HCT116 (cell line): ENCODE data around the gene CA4. TPM values are rescaled to one million over a fixed set of nuclear protein-coding genes. Genes with fewer than 3 reads are reported as not detected.

Experiments
- ATAC-seq: fragments of 200-7000 bp; cut with Tn5 transposase; 2 replicates; pipeline ENCODE4 v1.9.1; 2020; ENCODE audit warnings: mild to moderate bottlenecking, moderate library complexity
- BruUV-seq: library from RNA; stranded (reverse); fragments of 400-500 nt; replicated peaks from 2 replicates; lab custom pipeline; 2021; lab: Mats Ljungman, UMichigan
- CTCF ChIA-PET: fragments of 300-600 bp; sonication (Branson Sonifier 250); formaldehyde crosslinking; loops from one replicate; lab custom pipeline; 2021; ENCODE audit warnings: antibody characterized with exemption; lab: Charles Lee
- POLR2A ChIA-PET: fragments of 300-600, 350-600 bp; sonication (Branson Sonifier 250); formaldehyde crosslinking; loops from one replicate; lab custom pipeline; 2021; ENCODE audit warnings: antibody characterized with exemption; lab: Charles Lee
- RAD21 ChIA-PET, 2 experiments: fragments of 300-600 bp; sonication (Branson Sonifier 250); formaldehyde crosslinking; loops; one replicate each; lab custom pipeline; 2023; ENCODE audit warnings: low total read pairs in 2 of 2; ENCODE audit not compliant: uncharacterized antibody in 2 of 2, unreplicated experiment in 2 of 2, low non-redundant PET in 1 of 2; lab: Charles Lee
- DNase-seq: peaks from one replicate; pipeline ENCODE4 v3.0.0-alpha.2; 2010; ENCODE audit warnings: low read depth, low spot score
- H2AFZ ChIP-seq: fragments of 200-600 bp; shearing (Covaris generic), sonication (generic); 2 replicates; pipeline ENCODE4 v1.6.1; 2017; ENCODE audit warnings: low read depth, mixed run types, mixed read lengths, antibody characterized with exemption, low read length; ENCODE audit not compliant: poor library complexity, severe bottlenecking
- H3K27ac ChIP-seq: 2 replicates; pipeline ENCODE4 v1.5.1; 2012; ENCODE audit warnings: low read depth, low read length
- H3K27me3 ChIP-seq: fragments of 200-600 bp; sonication (generic); 2 replicates; pipeline ENCODE4 v1.6.1; 2016; ENCODE audit warnings: mixed run types, low read length, mixed read lengths; ENCODE audit not compliant: insufficient read depth
- H3K36me3 ChIP-seq, 2 experiments: fragments of 200-500 bp in 1 of 2; fragments of 200-600 bp in 1 of 2; sonication (Bioruptor generic) in 1 of 2; sonication (generic) in 1 of 2; 2 replicates each; pipeline versions ENCODE4 v1.5.1 to v1.6.1; 2014 to 2016; ENCODE audit warnings: low read length in 2 of 2, inconsistent platforms in 1 of 2, mixed read lengths in 1 of 2, mixed run types in 1 of 2; ENCODE audit not compliant: insufficient read depth in 2 of 2, control insufficient read depth in 1 of 2
- H3K4me1 ChIP-seq, 2 experiments: fragments of 200-600 bp in 1 of 2; sonication (generic) in 1 of 2; 2 replicates each; pipeline versions ENCODE4 v1.5.1 to v1.6.1; 2012 to 2017; ENCODE audit warnings: low read length in 2 of 2, inconsistent platforms in 1 of 2, mild to moderate bottlenecking in 1 of 2, mixed read lengths in 1 of 2, mixed run types in 1 of 2, moderate library complexity in 1 of 2; ENCODE audit not compliant: insufficient read depth in 2 of 2, control insufficient read depth in 1 of 2
- H3K4me2 ChIP-seq: fragments of 200-600 bp; sonication (generic); 2 replicates; pipeline ENCODE4 v1.6.1; 2017; ENCODE audit warnings: mixed run types, low read length, mixed read lengths
- H3K4me3 ChIP-seq, 2 experiments: fragments of 200-600 bp in 1 of 2; sonication (generic) in 1 of 2; replicated peaks in 1 of 2; 2 replicates each; pipeline ENCODE4 v1.5.1; 2011 to 2016; ENCODE audit warnings: low read length in 2 of 2, control low read depth in 1 of 2, low read depth in 1 of 2, mild to moderate bottlenecking in 1 of 2, mixed read lengths in 1 of 2, mixed run types in 1 of 2
- H3K79me2 ChIP-seq: fragments of 200-600 bp; sonication (generic); 2 replicates; pipeline ENCODE4 v1.6.1; 2017; ENCODE audit warnings: mild to moderate bottlenecking, mixed run types, low read length, moderate library complexity, mixed read lengths; ENCODE audit not compliant: insufficient read depth
- H3K9ac ChIP-seq: fragments of 200-600 bp; sonication (generic); 2 replicates; pipeline ENCODE4 v1.6.1; 2016; ENCODE audit warnings: low read length, mixed read lengths
- H3K9me2 ChIP-seq: fragments of 200-600 bp; sonication (generic), shearing (Covaris generic); 2 replicates; pipeline ENCODE4 v1.6.1; 2017; ENCODE audit warnings: mixed run types, mild to moderate bottlenecking, moderate library complexity; ENCODE audit not compliant: insufficient read depth
- H3K9me3 ChIP-seq, 2 experiments: fragments of 200-500 bp in 1 of 2; fragments of 200-600 bp in 1 of 2; sonication (Bioruptor generic) in 1 of 2; sonication (generic) in 1 of 2; 2 replicates each; pipeline ENCODE4 v1.6.1; 2014 to 2017; ENCODE audit warnings: low read length in 2 of 2, mixed read lengths in 2 of 2, inconsistent platforms in 1 of 2, low read depth in 1 of 2, mild to moderate bottlenecking in 1 of 2, mixed run types in 1 of 2, moderate library complexity in 1 of 2; ENCODE audit not compliant: control insufficient read depth in 1 of 2, insufficient read depth in 1 of 2
- H4K20me1 ChIP-seq: fragments of 200-600 bp; sonication (generic), shearing (Covaris generic); 2 replicates; pipeline ENCODE4 v1.6.1; 2017; ENCODE audit warnings: mixed run types, mild to moderate bottlenecking, moderate library complexity; ENCODE audit not compliant: insufficient read depth
- CBX3 ChIP-seq: IDR thresholded peaks from 2 replicates; pipeline ENCODE4 v1.6.1; 2012; ENCODE audit warnings: low read depth
- CEBPB ChIP-seq: IDR thresholded peaks from 2 replicates; pipeline ENCODE4 v1.6.1; 2012; ENCODE audit warnings: low read depth
- EGR1 ChIP-seq: IDR thresholded peaks from 2 replicates; pipeline ENCODE4 v1.6.1; 2012; ENCODE audit warnings: low read depth
- ELF1 ChIP-seq: IDR thresholded peaks from 2 replicates; pipeline ENCODE4 v1.6.1; 2012; ENCODE audit warnings: low read depth, borderline replicate concordance
- EZH2 ChIP-seq: fragments of 200-600 bp; sonication (generic); IDR thresholded peaks from 2 replicates; pipeline ENCODE4 v1.6.1; 2017; ENCODE audit warnings: antibody characterized with exemption, mixed run types
- EZH2phosphoT487 ChIP-seq: fragments of 200-600 bp; IDR thresholded peaks from 2 replicates; pipeline ENCODE4 v1.6.1; 2018; ENCODE audit warnings: antibody characterized with exemption, borderline replicate concordance
- FOSL1 ChIP-seq: IDR thresholded peaks from 2 replicates; pipeline ENCODE4 v1.6.1; 2012; ENCODE audit warnings: low read depth
- JUND ChIP-seq: IDR thresholded peaks from 2 replicates; pipeline ENCODE4 v1.6.1; 2012
- MAX ChIP-seq: IDR thresholded peaks from 2 replicates; pipeline ENCODE4 v1.6.1; 2012
- POLR2A ChIP-seq: IDR thresholded peaks from 2 replicates; pipeline ENCODE4 v1.7.0; 2011; ENCODE audit warnings: borderline replicate concordance; ENCODE audit not compliant: insufficient read depth, insufficient read length; ENCODE audit errors: extremely low read depth
- POLR2AphosphoS5 ChIP-seq: IDR thresholded peaks from 2 replicates; pipeline ENCODE4 v1.6.1; 2011; ENCODE audit warnings: mild to moderate bottlenecking, low read depth, low read length, moderate library complexity
- RAD21 ChIP-seq: IDR thresholded peaks from 2 replicates; pipeline ENCODE4 v1.6.1; 2012; ENCODE audit warnings: low read depth, mild to moderate bottlenecking
- SIN3A ChIP-seq: IDR thresholded peaks from 2 replicates; pipeline ENCODE4 v1.6.1; 2012; ENCODE audit warnings: low read depth
- SP1 ChIP-seq: IDR thresholded peaks from 2 replicates; pipeline ENCODE4 v1.6.1; 2012; ENCODE audit warnings: low read depth
- SRF ChIP-seq: IDR thresholded peaks from 2 replicates; pipeline ENCODE4 v1.6.1; 2012; ENCODE audit warnings: low read depth
- TCF7L2 ChIP-seq: IDR thresholded peaks from 2 replicates; pipeline ENCODE4 v1.7.0; 2011; ENCODE audit warnings: borderline replicate concordance, inconsistent platforms; ENCODE audit not compliant: insufficient read depth, insufficient read length; ENCODE audit errors: extremely low read depth
- ZFX ChIP-seq: fragments of 450-650 bp; IDR thresholded peaks from 2 replicates; pipeline ENCODE4 v1.6.1; 2017
- ZNF274 ChIP-seq: fragments of 200-500 bp; sonication (Bioruptor generic); IDR thresholded peaks from 2 replicates; pipeline ENCODE4 v1.6.1; 2014; ENCODE audit warnings: mild to moderate bottlenecking, low read depth, low read length, inconsistent platforms
- intact Hi-C: fragments of 100-400 bp; cut with micrococcal nuclease; formaldehyde crosslinking; loops from 2 replicates; pipeline ENCODE4 v1.10.0; 2022
- total RNA-seq: library from RNA; stranded (reverse); gene quantifications from one replicate; pipeline ENCODE4 v1.2.1, GENCODE V29; 2021; ENCODE audit not compliant: unreplicated experiment
- TF ChIP-seq, protein P1 (sequence below), 3 experiments: fragments of 200-600 bp in 1 of 3; sonication (generic) in 1 of 3; IDR thresholded peaks in 2 of 3; conservative IDR thresholded peaks in 1 of 3; 2 replicates each; pipeline ENCODE4 v1.5.1; 2012 to 2017; ENCODE audit warnings: low read depth in 2 of 3, low read length in 2 of 3, antibody characterized with exemption in 1 of 3, borderline replicate concordance in 1 of 3, control low read depth in 1 of 3, mild to moderate bottlenecking in 1 of 3, mixed read lengths in 1 of 3, mixed run types in 1 of 3, moderate library complexity in 1 of 3; ENCODE audit not compliant: insufficient read depth in 1 of 3
- TF ChIP-seq, protein P2 (sequence below): IDR thresholded peaks from 2 replicates; pipeline ENCODE4 v1.6.1; 2011; ENCODE audit warnings: mild to moderate bottlenecking, low read length, moderate library complexity; ENCODE audit not compliant: insufficient replicate concordance; ENCODE audit errors: extremely low read depth

Gene CA4
- total RNA-seq, 1 experiment from 2014 or later, result 0.20 TPM

GRCh38 chr17:60130466-60130865 is 19.3 kb upstream of the CA4 start:
- Histone ChIP-seq H3K4me1 (peaks cover 3 to 8% of the 10 kb centered on the region in 2 experiments; a peak in 1 of 4 replicates), H3K9me3 (no peaks in the 10 kb centered on the region)
- intact Hi-C loops, result no loop called here

More at GRCh38 chr17:60130466-60130865, 19.3 kb upstream of the CA4 start:
- no peaks in the 10 kb centered on the region for H3K36me3 ChIP-seq
- no peaks in the 10 kb centered on the region for H4K20me1 ChIP-seq
- no peak for TF ChIP-seq RAD21
- no peak for TF ChIP-seq ELF1
- no peak for TF ChIP-seq ZNF274
- no peak for TF ChIP-seq SRF
- no peak for TF ChIP-seq CEBPB
- TF ChIP-seq SIN3A, result no peak
- TF ChIP-seq POLR2AphosphoS5, result no peak
- no peak for TF ChIP-seq FOSL1
- no peak for TF ChIP-seq ZFX
- TF ChIP-seq EZH2, result no peak
- TF ChIP-seq CBX3, result no peak
- no peak for TF ChIP-seq EZH2phosphoT487
- TF ChIP-seq, protein P1, sequence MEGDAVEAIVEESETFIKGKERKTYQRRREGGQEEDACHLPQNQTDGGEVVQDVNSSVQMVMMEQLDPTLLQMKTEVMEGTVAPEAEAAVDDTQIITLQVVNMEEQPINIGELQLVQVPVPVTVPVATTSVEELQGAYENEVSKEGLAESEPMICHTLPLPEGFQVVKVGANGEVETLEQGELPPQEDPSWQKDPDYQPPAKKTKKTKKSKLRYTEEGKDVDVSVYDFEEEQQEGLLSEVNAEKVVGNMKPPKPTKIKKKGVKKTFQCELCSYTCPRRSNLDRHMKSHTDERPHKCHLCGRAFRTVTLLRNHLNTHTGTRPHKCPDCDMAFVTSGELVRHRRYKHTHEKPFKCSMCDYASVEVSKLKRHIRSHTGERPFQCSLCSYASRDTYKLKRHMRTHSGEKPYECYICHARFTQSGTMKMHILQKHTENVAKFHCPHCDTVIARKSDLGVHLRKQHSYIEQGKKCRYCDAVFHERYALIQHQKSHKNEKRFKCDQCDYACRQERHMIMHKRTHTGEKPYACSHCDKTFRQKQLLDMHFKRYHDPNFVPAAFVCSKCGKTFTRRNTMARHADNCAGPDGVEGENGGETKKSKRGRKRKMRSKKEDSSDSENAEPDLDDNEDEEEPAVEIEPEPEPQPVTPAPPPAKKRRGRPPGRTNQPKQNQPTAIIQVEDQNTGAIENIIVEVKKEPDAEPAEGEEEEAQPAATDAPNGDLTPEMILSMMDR (IDR thresholded peaks at IDR 0.05 in 2 of 3, conservative IDR thresholded peaks at IDR 0.05 in 1 of 3; ENCODE audit: borderline replicate concordance in 1 of 3, insufficient read depth in 1 of 3, low read depth in 2 of 3, low read length in 2 of 3), result no peak
- TF ChIP-seq JUND, result no peak
- no peak for TF ChIP-seq TCF7L2
- TF ChIP-seq, protein P2, sequence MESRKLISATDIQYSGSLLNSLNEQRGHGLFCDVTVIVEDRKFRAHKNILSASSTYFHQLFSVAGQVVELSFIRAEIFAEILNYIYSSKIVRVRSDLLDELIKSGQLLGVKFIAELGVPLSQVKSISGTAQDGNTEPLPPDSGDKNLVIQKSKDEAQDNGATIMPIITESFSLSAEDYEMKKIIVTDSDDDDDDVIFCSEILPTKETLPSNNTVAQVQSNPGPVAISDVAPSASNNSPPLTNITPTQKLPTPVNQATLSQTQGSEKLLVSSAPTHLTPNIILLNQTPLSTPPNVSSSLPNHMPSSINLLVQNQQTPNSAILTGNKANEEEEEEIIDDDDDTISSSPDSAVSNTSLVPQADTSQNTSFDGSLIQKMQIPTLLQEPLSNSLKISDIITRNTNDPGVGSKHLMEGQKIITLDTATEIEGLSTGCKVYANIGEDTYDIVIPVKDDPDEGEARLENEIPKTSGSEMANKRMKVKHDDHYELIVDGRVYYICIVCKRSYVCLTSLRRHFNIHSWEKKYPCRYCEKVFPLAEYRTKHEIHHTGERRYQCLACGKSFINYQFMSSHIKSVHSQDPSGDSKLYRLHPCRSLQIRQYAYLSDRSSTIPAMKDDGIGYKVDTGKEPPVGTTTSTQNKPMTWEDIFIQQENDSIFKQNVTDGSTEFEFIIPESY, result no peak
- TF ChIP-seq MAX, result no peak
- TF ChIP-seq SP1, result no peak
- no peak for TF ChIP-seq POLR2A
- no peak for TF ChIP-seq EGR1
- ATAC-seq, result no peak
- ChIA-PET RAD21 (no interaction called here), POLR2A (no interaction called here), CTCF (no interaction called here)
- H3K27me3 ChIP-seq, result no peaks in the 10 kb centered on the region
- no peak overlapping the region for H3K9ac ChIP-seq
- H3K79me2 ChIP-seq, result peaks cover 4% of the 10 kb centered on the region; the same call in 1 of the 2 replicates
- H3K4me3 ChIP-seq, result no peak overlapping the region
- H3K9me2 ChIP-seq, result no peaks in the 10 kb centered on the region
- DNase-seq, result no peak
- no peak overlapping the region for H3K4me2 ChIP-seq
- no peak overlapping the region for H3K27ac ChIP-seq
- no TSS peak for BruUV-seq
- H2AFZ ChIP-seq, result no peak overlapping the region
